K562 (cell line): ENCODE measurements around the gene GNA14.

ENCODE experiments used
- CTCF ChIP-seq, 3 experiments: IDR thresholded peaks in 2 of 3; conservative IDR thresholded peaks in 1 of 3; 2 replicates each; pipeline ENCODE4 v1.5.1; 2011 to 2012; ENCODE audit warnings: low read length in 3 of 3, mild to moderate bottlenecking in 3 of 3, control low read depth in 2 of 3, improper control_type of control experiment in 1 of 3, inconsistent platforms in 1 of 3, low read depth in 1 of 3, mixed read lengths in 1 of 3, moderate library complexity in 1 of 3; ENCODE audit not compliant: insufficient read depth in 2 of 3
- EZH2 ChIP-seq: IDR thresholded peaks from 2 replicates; pipeline ENCODE4 v1.6.1; 2012; ENCODE audit warnings: low read depth, mild to moderate bottlenecking, inconsistent platforms, low read length, borderline replicate concordance
- GABPA ChIP-seq: fragments of 200-800 bp; sonication (Bioruptor generic); conservative IDR thresholded peaks from 2 replicates; pipeline ENCODE4 v1.6.1; 2016; ENCODE audit warnings: low read depth, missing genetic modification characterization, missing compliant biosample characterization
- ZFP1 ChIP-seq: fragments of 450-650 bp; formaldehyde crosslinking; IDR thresholded peaks from 2 replicates; pipeline ENCODE4 v1.4.0; 2020; ENCODE audit warnings: mild to moderate bottlenecking, mixed read lengths
- ZNF282 ChIP-seq: sonication (generic); formaldehyde crosslinking; IDR thresholded peaks from 2 replicates; pipeline ENCODE4 v1.8.1; 2023; ENCODE audit warnings: missing genetic modification reagents

- TF ChIP-seq ZFP1 (CRISPR knock-in tag) = no peak
- TF ChIP-seq ZNF282 (CRISPR knock-in tag) = no peak
- TF ChIP-seq CTCF (IDR thresholded peaks at IDR 0.05 in 2 of 3, conservative IDR thresholded peaks at IDR 0.05 in 1 of 3; ENCODE audit: insufficient read depth in 2 of 3, low read depth in 1 of 3, low read length in 3 of 3) = no peak
- TF ChIP-seq EZH2 = no peak
- no peak for TF ChIP-seq GABPA (tag)
Measured at GRCh38 chr9:77403239-77403638, 244.9 kb downstream of the GNA14 start.
